Colonic mucosa (tissue), 4 donors: ENCODE data around the gene OR6C4. TPM values are rescaled to one million over a fixed set of nuclear protein-coding genes. Genes with fewer than 3 reads are reported as not detected.
A peak's percentile ranks its signal among the peaks of the same experiment; 100 is the strongest.
"Not testable (repeated sequence)": the region's sequence is repeated elsewhere in the genome, so short reads cannot be mapped to it uniquely, and the experiment has no call there.

Source experiments
- DNase-seq: peaks from one replicate; pipeline ENCODE4 v3.0.0-alpha.2; 2020
- H3K27ac ChIP-seq: fragments of 200-600 bp; one replicate; pipeline ENCODE4 v1.8.0; 2021
- H3K27me3 ChIP-seq: fragments of 200-600 bp; one replicate; pipeline ENCODE4 v1.8.0; 2021
- H3K36me3 ChIP-seq: fragments of 200-600 bp; one replicate; pipeline ENCODE4 v1.8.0; 2021
- H3K4me1 ChIP-seq: fragments of 200-600 bp; one replicate; pipeline ENCODE4 v1.8.0; 2021; ENCODE audit warnings: mild to moderate bottlenecking
- H3K4me3 ChIP-seq: fragments of 200-600 bp; one replicate; pipeline ENCODE4 v1.8.0; 2021
- H3K9ac ChIP-seq, 2 donors: one replicate each; pipeline ENCODE4 v1.7.0; 2013; ENCODE audit warnings: control low read depth in 2 of 2, low read depth in 2 of 2, low read length in 2 of 2
- H3K9me3 ChIP-seq: fragments of 200-600 bp; one replicate; pipeline ENCODE4 v1.8.0; 2021
- intact Hi-C: fragments of 100-400 bp; cut with DNase I; formaldehyde crosslinking; loops from one replicate; pipeline ENCODE4 v1.14.1; 2022
- total RNA-seq, 2 donors: library from RNA; stranded (reverse); fragmentation: NEBNext Ultra II Directional in 1 of 2; extraction: Animal tissue kit (Norgen Biotek cat#: 25700) in 1 of 2; gene quantifications; one replicate each; pipeline ENCODE4 v1.2.1, GENCODE V29; 2021
- TF ChIP-seq, protein P1 (sequence below): fragments of 200-600 bp; IDR thresholded peaks from one replicate; pipeline ENCODE4 v1.8.0; 2022; ENCODE audit warnings: antibody characterized with exemption, mild to moderate bottlenecking
- donor health status: healthy.
- donor health status: DM: no; HTN: no; CAD: no.
- donor health status: DM: no; HTN: no; CAD: no.

Gene OR6C4
- not detected for total RNA-seq

DNA sequence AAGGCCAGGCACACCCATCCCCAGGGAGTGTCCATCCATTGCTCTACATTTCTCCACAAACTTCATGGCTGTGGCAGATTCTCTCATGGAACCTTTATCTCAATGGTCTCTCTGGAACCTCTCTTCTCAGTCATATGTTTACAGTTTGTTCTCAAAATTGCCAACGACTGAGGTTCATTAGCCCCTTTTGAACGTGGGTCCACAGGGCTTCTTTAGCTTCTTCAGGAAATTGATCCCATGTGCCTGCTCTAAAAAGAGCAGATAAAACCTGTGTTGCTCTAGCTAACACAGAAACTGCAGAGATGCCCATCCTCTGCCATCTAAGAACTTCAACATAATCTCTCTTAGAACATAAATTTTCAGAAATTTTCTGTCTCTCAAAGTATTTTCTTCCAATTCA, at the start of gene OR6C4:
TSS of gene OR6C4 (plus strand) at position 301 of the 400 bp plus-strand sequence. CDS start 1,625 bp downstream, outside the sequence.
- intact Hi-C loops = no loop called here
- Histone ChIP-seq H3K4me1 (no peaks in the 10 kb centered on the region), H3K4me3 (no peak within 1 kb of the TSS), H3K36me3 (no peaks in the 10 kb centered on the region), H3K27ac (no peak within 1 kb of the TSS), H3K9ac (no peak within 1 kb of the TSS), H3K27me3 (no peaks in the 10 kb centered on the region), H3K9me3 (no peaks in the 10 kb centered on the region)
- DNase-seq = no peak
- TF ChIP-seq, protein P1, sequence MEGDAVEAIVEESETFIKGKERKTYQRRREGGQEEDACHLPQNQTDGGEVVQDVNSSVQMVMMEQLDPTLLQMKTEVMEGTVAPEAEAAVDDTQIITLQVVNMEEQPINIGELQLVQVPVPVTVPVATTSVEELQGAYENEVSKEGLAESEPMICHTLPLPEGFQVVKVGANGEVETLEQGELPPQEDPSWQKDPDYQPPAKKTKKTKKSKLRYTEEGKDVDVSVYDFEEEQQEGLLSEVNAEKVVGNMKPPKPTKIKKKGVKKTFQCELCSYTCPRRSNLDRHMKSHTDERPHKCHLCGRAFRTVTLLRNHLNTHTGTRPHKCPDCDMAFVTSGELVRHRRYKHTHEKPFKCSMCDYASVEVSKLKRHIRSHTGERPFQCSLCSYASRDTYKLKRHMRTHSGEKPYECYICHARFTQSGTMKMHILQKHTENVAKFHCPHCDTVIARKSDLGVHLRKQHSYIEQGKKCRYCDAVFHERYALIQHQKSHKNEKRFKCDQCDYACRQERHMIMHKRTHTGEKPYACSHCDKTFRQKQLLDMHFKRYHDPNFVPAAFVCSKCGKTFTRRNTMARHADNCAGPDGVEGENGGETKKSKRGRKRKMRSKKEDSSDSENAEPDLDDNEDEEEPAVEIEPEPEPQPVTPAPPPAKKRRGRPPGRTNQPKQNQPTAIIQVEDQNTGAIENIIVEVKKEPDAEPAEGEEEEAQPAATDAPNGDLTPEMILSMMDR = no peak

DNA sequence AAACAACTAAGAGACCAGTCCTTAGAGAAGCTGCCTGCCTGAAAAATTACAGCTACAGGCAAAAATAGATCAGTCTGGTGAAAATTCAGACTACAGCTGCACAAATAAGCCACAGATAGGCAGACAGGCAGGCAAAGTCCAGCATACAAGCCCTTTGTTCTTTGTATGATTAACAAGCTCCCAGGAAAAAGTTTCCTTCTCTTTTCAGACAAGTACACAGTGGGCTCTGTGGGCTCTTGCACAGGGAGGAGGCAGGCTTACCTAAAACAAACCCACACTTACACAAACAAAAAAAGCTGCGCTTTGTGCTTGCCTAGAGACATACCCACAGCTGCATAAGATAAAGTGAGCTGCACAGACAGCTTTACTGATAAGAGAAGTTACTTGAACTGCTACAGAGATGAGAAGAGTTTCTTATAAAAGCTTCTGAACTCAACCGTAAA, 49.6 kb upstream of the OR6C4 start:
- intact Hi-C loops = no loop called here
- H3K27ac ChIP-seq = no peak overlapping the region
- H3K36me3 ChIP-seq = no peaks in the 10 kb centered on the region
- H3K9me3 ChIP-seq = no peaks in the 10 kb centered on the region
- H3K4me1 ChIP-seq = no peaks in the 10 kb centered on the region
- no peaks in the 10 kb centered on the region for H3K27me3 ChIP-seq
- no peak overlapping the region for H3K4me3 ChIP-seq
- TF ChIP-seq, protein P1 = no peak
- H3K9ac ChIP-seq = no peak overlapping the region
- DNase-seq = peak; percentile 34

- Histone ChIP-seq H3K4me3 (no peak overlapping the region), H3K9ac (no peak overlapping the region), H3K27me3 (no peaks in the 10 kb centered on the region), H3K36me3 (no peaks in the 10 kb centered on the region), H3K9me3 (no peaks in the 10 kb centered on the region), H3K27ac (no peak overlapping the region), H3K4me1 (no peaks in the 10 kb centered on the region)
- TF ChIP-seq, protein P1 = no peak
- DNase-seq = no peak
- intact Hi-C loops = no loop called here
Measured at GRCh38 chr12:55501601-55502000, 47.8 kb upstream of the OR6C4 start.

DNA sequence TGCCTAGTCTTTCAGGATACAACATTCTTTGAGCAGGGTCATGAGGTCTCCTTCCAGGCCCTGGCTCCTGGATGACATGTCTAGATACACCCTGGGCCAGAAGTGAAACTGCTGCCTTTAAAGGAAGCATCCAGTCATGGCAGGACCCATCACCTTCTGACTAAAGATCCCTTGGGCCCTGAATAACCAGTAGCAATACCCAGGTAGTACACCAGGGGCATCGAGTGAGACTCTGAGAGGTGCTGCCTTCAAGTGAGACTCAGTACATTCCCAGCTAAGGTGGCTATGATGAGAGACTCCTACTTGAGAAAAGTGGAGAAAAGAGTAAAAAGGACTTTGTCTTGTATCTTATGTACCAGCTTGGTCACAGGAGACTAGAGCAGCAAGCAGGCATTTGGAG, 33.7 kb upstream of the OR6C4 start:
- no peaks in the 10 kb centered on the region for H3K27me3 ChIP-seq
- intact Hi-C loops = no loop called here
- TF ChIP-seq, protein P1 = no peak
- H3K4me3 ChIP-seq = no peak overlapping the region
- H3K27ac ChIP-seq = no peak overlapping the region
- no peaks in the 10 kb centered on the region for H3K36me3 ChIP-seq
- H3K9me3 ChIP-seq = no peaks in the 10 kb centered on the region
- no peaks in the 10 kb centered on the region for H3K4me1 ChIP-seq
- no peak for DNase-seq
- no peak overlapping the region for H3K9ac ChIP-seq

GRCh38 chr12:55516391-55516790, 33.0 kb upstream of the OR6C4 start:
- no peak overlapping the region for H3K27ac ChIP-seq
- DNase-seq = no peak
- no peaks in the 10 kb centered on the region for H3K27me3 ChIP-seq
- H3K9me3 ChIP-seq = no peaks in the 10 kb centered on the region
- intact Hi-C loops = no loop called here
- no peaks in the 10 kb centered on the region for H3K4me1 ChIP-seq
- no peak overlapping the region for H3K4me3 ChIP-seq
- TF ChIP-seq, protein P1 = no peak
- no peak overlapping the region for H3K9ac ChIP-seq
- no peaks in the 10 kb centered on the region for H3K36me3 ChIP-seq

DNA sequence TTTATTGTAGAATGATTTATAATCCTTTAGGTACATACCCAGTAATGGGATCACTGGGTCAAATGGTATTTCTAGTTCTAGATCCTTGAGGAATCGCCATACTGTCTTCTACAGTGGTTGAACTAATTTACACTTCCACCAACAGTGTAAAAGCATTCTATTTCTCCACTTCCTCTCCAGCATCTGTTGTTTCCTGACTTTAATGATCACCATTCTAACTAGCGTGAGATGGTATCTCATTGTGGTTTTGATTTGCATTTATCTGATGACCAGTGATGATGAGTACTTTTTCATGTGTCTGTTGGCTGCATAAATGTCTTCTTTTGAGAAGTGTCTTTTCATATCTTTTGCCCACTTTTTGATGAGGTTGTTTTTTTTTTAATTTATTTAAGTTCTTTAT, 1.2 kb upstream of the OR6C4 start:
- H3K4me3 ChIP-seq, H3K27me3 ChIP-seq, H3K9me3 ChIP-seq, H3K36me3 ChIP-seq, H3K9ac ChIP-seq, DNase-seq, H3K4me1 ChIP-seq, intact Hi-C loops, H3K27ac ChIP-seq: not testable (repeated sequence)
